ENCODE data around the gene TRIM14. TPM values are rescaled to one million over a fixed set of nuclear protein-coding genes. Genes with fewer than 3 reads are reported as not detected.
A peak's percentile ranks its signal among the peaks of the same experiment; 100 is the strongest.

Gene TRIM14
- total and polyA plus RNA-seq, 2 donors from 2014 or later: 11.3 to 26.3 TPM

DNA sequence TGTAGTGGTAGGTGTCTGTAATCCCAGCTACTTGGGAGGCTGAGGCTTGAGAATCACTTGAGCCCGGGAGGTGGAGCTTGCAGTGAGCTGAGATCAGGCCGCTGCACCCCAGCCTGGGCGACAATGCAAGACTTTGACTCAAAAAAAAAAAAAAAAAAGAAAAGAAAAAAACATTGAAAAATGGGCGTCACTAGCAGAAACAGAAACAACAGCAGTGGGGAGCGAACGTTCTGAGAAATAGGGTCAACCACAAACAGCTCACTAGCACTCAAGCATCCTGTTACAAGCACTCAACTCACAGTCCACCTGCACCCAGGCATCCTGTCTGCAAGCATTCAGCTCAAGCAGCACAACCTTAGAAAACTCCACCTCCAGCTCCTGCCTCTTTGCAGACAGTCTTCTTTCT is 17.2 kb downstream of the TRIM14 start:
- H3K4me3 ChIP-seq (ENCODE audit: low read length in 3 of 3): no peak overlapping the region
- no peaks in the 10 kb centered on the region for H3K27me3 ChIP-seq (ENCODE audit: control insufficient read depth, insufficient read depth, low read length)
- H3K9me3 ChIP-seq (ENCODE audit: control insufficient read depth in 2 of 3, insufficient read depth in 1 of 3, low read length in 3 of 3): no peaks in the 10 kb centered on the region
- TF ChIP-seq, protein P1, sequence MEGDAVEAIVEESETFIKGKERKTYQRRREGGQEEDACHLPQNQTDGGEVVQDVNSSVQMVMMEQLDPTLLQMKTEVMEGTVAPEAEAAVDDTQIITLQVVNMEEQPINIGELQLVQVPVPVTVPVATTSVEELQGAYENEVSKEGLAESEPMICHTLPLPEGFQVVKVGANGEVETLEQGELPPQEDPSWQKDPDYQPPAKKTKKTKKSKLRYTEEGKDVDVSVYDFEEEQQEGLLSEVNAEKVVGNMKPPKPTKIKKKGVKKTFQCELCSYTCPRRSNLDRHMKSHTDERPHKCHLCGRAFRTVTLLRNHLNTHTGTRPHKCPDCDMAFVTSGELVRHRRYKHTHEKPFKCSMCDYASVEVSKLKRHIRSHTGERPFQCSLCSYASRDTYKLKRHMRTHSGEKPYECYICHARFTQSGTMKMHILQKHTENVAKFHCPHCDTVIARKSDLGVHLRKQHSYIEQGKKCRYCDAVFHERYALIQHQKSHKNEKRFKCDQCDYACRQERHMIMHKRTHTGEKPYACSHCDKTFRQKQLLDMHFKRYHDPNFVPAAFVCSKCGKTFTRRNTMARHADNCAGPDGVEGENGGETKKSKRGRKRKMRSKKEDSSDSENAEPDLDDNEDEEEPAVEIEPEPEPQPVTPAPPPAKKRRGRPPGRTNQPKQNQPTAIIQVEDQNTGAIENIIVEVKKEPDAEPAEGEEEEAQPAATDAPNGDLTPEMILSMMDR (IDR thresholded peaks at IDR 0.05; ENCODE audit: borderline replicate concordance, extremely low read depth, insufficient read depth): no peak
- H3K27ac ChIP-seq (ENCODE audit: low read depth in 2 of 2, low read length in 2 of 2): no peak overlapping the region
- H3K4me1 ChIP-seq (ENCODE audit: control insufficient read depth in 2 of 3, insufficient read depth in 2 of 3, low read depth in 1 of 3, low read length in 3 of 3): no peaks in the 10 kb centered on the region
- H3K36me3 ChIP-seq (ENCODE audit: control insufficient read depth in 2 of 3, insufficient read depth in 3 of 3, low read length in 3 of 3): no peaks in the 10 kb centered on the region
- no peak for FAIRE-seq
- H3K9ac ChIP-seq (ENCODE audit: low read length in 3 of 3): no peak overlapping the region
- DNase-seq: peak in 3 of 5 donors; percentile 26 to 65 (median 28)
- intact Hi-C loops (cut with DNase I): no loop called here

DNA sequence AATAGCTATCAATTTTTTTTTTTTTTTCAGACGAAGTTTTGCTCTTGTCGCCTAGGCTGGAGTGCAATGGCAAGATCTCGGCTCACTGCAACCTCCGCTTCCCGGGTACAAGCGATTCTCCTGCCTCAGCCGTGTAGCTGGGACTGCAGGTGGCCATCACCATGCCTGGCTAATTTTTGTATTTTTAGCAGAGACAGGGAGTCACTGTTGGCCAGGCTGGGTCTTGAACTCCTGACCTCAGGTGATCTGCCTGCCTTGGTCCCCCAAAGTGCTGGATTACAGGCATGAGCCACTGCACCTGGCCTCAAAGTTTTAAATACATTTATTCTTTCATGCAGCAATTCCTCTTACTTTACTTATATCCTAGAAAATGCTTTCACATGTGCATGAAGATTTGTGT is 17.6 kb downstream of the TRIM14 start:
- Histone ChIP-seq H3K27me3 (ENCODE audit: control insufficient read depth, insufficient read depth, low read length) (no peaks in the 10 kb centered on the region), H3K9me3 (ENCODE audit: control insufficient read depth in 2 of 3, insufficient read depth in 1 of 3, low read length in 3 of 3) (no peaks in the 10 kb centered on the region), H3K9ac (ENCODE audit: low read length in 3 of 3) (no peak overlapping the region), H3K4me1 (ENCODE audit: control insufficient read depth in 2 of 3, insufficient read depth in 2 of 3, low read depth in 1 of 3, low read length in 3 of 3) (no peaks in the 10 kb centered on the region), H3K27ac (ENCODE audit: low read depth in 2 of 2, low read length in 2 of 2) (no peak overlapping the region), H3K4me3 (ENCODE audit: low read length in 3 of 3) (no peak overlapping the region), H3K36me3 (ENCODE audit: control insufficient read depth in 2 of 3, insufficient read depth in 3 of 3, low read length in 3 of 3) (no peaks in the 10 kb centered on the region)
- peak in 1 of 5 donors; percentile 35 for DNase-seq
- intact Hi-C loops (cut with DNase I): no loop called here
- TF ChIP-seq, protein P1 (IDR thresholded peaks at IDR 0.05; ENCODE audit: borderline replicate concordance, extremely low read depth, insufficient read depth): no peak
- FAIRE-seq: no peak

DNA sequence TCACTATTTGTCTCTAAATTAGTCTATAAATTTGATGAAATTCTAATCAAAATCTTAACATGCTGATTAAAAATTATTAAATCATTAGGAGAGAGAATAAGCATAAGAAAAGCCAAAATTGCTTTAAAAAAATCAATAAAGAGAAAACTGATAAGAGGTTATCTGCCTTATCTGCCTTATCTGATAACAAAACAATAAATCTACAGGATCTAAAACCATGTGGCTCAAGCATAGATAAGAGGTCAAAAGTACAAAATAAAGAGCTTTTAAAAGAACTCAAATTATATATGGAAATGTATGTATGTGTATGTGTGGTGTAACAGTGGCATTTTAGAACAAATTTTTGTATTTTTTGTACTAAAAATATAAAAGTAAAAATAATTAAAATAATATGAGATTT is 18.6 kb downstream of the TRIM14 start:
- intact Hi-C loops (cut with DNase I): no loop called here
- DNase-seq: no peak
- Histone ChIP-seq H3K4me3 (ENCODE audit: low read length in 3 of 3) (no peak overlapping the region), H3K9me3 (ENCODE audit: control insufficient read depth in 2 of 3, insufficient read depth in 1 of 3, low read length in 3 of 3) (no peaks in the 10 kb centered on the region), H3K36me3 (ENCODE audit: control insufficient read depth in 2 of 3, insufficient read depth in 3 of 3, low read length in 3 of 3) (no peaks in the 10 kb centered on the region), H3K27ac (ENCODE audit: low read depth in 2 of 2, low read length in 2 of 2) (no peak overlapping the region), H3K9ac (ENCODE audit: low read length in 3 of 3) (no peak overlapping the region), H3K27me3 (ENCODE audit: control insufficient read depth, insufficient read depth, low read length) (no peaks in the 10 kb centered on the region), H3K4me1 (ENCODE audit: control insufficient read depth in 2 of 3, insufficient read depth in 2 of 3, low read depth in 1 of 3, low read length in 3 of 3) (no peaks in the 10 kb centered on the region)
- peak; percentile 51 for FAIRE-seq
- TF ChIP-seq, protein P1 (IDR thresholded peaks at IDR 0.05; ENCODE audit: borderline replicate concordance, extremely low read depth, insufficient read depth): no peak

DNA sequence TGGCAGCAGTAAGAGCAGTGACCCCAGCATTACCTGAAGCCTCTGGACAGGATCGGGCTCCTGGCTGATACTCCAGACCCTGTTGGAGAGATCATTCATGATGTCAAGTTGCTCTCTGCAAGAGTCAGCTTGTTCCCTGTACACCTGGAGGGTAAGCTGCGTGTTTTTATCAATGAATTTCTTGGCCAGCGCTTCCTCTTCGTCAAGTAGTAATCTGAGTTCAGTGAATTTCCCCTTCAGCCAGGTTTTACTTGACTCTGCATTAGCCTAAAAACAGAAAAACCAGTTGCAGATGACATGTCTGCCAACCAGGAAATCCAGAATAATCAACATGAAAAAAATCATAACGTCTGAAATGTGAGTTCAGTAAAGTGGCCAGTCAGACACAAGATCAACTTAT is 19.1 kb downstream of the TRIM14 start:
- Histone ChIP-seq H3K4me1 (ENCODE audit: control insufficient read depth in 2 of 3, insufficient read depth in 2 of 3, low read depth in 1 of 3, low read length in 3 of 3) (no peaks in the 10 kb centered on the region), H3K27ac (ENCODE audit: low read depth in 2 of 2, low read length in 2 of 2) (no peak overlapping the region), H3K36me3 (ENCODE audit: control insufficient read depth in 2 of 3, insufficient read depth in 3 of 3, low read length in 3 of 3) (no peaks in the 10 kb centered on the region), H3K9me3 (ENCODE audit: control insufficient read depth in 2 of 3, insufficient read depth in 1 of 3, low read length in 3 of 3) (no peaks in the 10 kb centered on the region), H3K9ac (ENCODE audit: low read length in 3 of 3) (no peak overlapping the region), H3K4me3 (ENCODE audit: low read length in 3 of 3) (no peak overlapping the region), H3K27me3 (ENCODE audit: control insufficient read depth, insufficient read depth, low read length) (no peaks in the 10 kb centered on the region)
- intact Hi-C loops (cut with DNase I): no loop called here
- DNase-seq: no peak
- TF ChIP-seq, protein P1 (IDR thresholded peaks at IDR 0.05; ENCODE audit: borderline replicate concordance, extremely low read depth, insufficient read depth): no peak
- no peak for FAIRE-seq

Measured in kidney (tissue), 14 donors.